GM21737 (cell line): ENCODE results near the gene CCL26.
"Not testable (repeated sequence)": the region's sequence is repeated elsewhere in the genome, so short reads cannot be mapped to it uniquely, and the experiment has no call there.

Experiments used
- ATAC-seq: cut with Tn5 transposase; IDR thresholded peaks from one replicate; pipeline ENCODE4 v1.9.1; 2021; ENCODE audit warnings: mild to moderate bottlenecking, moderate library complexity; ENCODE audit not compliant: unreplicated experiment

Gene CCL26

GRCh38 chr7:75739796-75740672, 32.0 kb downstream of the CCL26 start:
- no peak for ATAC-seq

GRCh38 chr7:75738975-75739795, 32.8 kb downstream of the CCL26 start:
- ATAC-seq = peak; percentile 92

- peak; percentile 1 for ATAC-seq
These were observed 33.4 kb downstream of the CCL26 start, which contains the start of gene HIP1 for GRCh38 chr7:75738604-75738974. TSS of gene HIP1 (minus strand) at chr7:75738941. CDS start at chr7:75738920, 21 bp downstream.

- ATAC-seq = no peak
These were observed 34.0 kb downstream of the CCL26 start for GRCh38 chr7:75737856-75738603.

GRCh38 chr7:75735581-75736350, 36.2 kb downstream of the CCL26 start:
- no peak for ATAC-seq

- ATAC-seq = no peak
These were observed 37.2 kb downstream of the CCL26 start for GRCh38 chr7:75734586-75735458.

- no peak for ATAC-seq
These were observed 39.0 kb downstream of the CCL26 start for GRCh38 chr7:75732764-75733630.

- no peak for ATAC-seq
These were observed 39.9 kb downstream of the CCL26 start for GRCh38 chr7:75732016-75732521.

GRCh38 chr7:75729851-75730274, 42.1 kb downstream of the CCL26 start:
- ATAC-seq = no peak

GRCh38 chr7:75727881-75728593, 44.0 kb downstream of the CCL26 start:
- ATAC-seq = no peak

GRCh38 chr7:75727351-75727750, 44.7 kb downstream of the CCL26 start:
- ATAC-seq = not testable (repeated sequence)

- no peak for ATAC-seq
These were observed 46.7 kb downstream of the CCL26 start for GRCh38 chr7:75725306-75725705.

- no peak for ATAC-seq
These were observed 48.6 kb downstream of the CCL26 start for GRCh38 chr7:75723444-75723843.

- ATAC-seq = no peak
These were observed 49.6 kb downstream of the CCL26 start for GRCh38 chr7:75722373-75722772.

- not testable (repeated sequence) for ATAC-seq
These were observed 50.1 kb downstream of the CCL26 start for GRCh38 chr7:75721922-75722321.

- ATAC-seq = no peak
These were observed 50.6 kb downstream of the CCL26 start for GRCh38 chr7:75721426-75721825.

- no peak for ATAC-seq
These were observed 52.4 kb downstream of the CCL26 start for GRCh38 chr7:75719626-75720025.
